Stomach (tissue), 4 donors: Measurements from ENCODE around the gene PACS2.

Experiments used
- CTCF ChIP-seq, 7 experiments: fragments of 450-650 bp in 4 of 7; fragments of 200-600 bp in 3 of 7; sonication (generic) in 3 of 7; IDR thresholded peaks; one replicate each; pipeline ENCODE4 v1.5.1; 2016 to 2019; ENCODE audit warnings: antibody characterized with exemption in 7 of 7, control low read depth in 2 of 7, mild to moderate bottlenecking in 1 of 7
- EP300 ChIP-seq: sonication (generic); formaldehyde crosslinking; IDR thresholded peaks from one replicate; pipeline ENCODE4 v1.6.1; 2017; ENCODE audit warnings: antibody characterized with exemption

- TF ChIP-seq CTCF (IDR thresholded peaks at IDR 0.05) (no peak), EP300 (no peak)
These were observed 101.2 kb downstream of the PACS2 start for GRCh38 chr14:105415481-105416428.
